Mammary epithelial cell (primary cell): ENCODE results near the gene DCTN3.

ENCODE experiments used
- CTCF ChIP-seq, 2 donors: IDR thresholded peaks in 1 of 2; conservative IDR thresholded peaks in 1 of 2; 2 replicates each; pipeline ENCODE4 v1.5.1; 2011 to 2012; ENCODE audit warnings: inconsistent platforms in 2 of 2, low read length in 2 of 2, mild to moderate bottlenecking in 2 of 2, control low read depth in 1 of 2, low read depth in 1 of 2; ENCODE audit not compliant: insufficient read depth in 1 of 2; ENCODE audit errors: extremely low read depth in 1 of 2
- EZH2 ChIP-seq: IDR thresholded peaks from 2 replicates; pipeline ENCODE4 v1.6.1; 2012; ENCODE audit warnings: low read length, inconsistent platforms, borderline replicate concordance

- TF ChIP-seq EZH2 (no peak), CTCF (conservative IDR thresholded peaks at IDR 0.05 in 1 of 2, IDR thresholded peaks at IDR 0.05 in 1 of 2; ENCODE audit: extremely low read depth in 1 of 2, insufficient read depth in 1 of 2, low read depth in 1 of 2, low read length in 2 of 2) (no peak)
These were observed 48.2 kb downstream of the DCTN3 start for GRCh38 chr9:34572092-34572491.
